ENCODE data around the gene MED27.

- TF ChIP-seq EZH2 (IDR thresholded peaks at IDR 0.05; ENCODE audit: borderline replicate concordance) (no peak), CTCF (IDR thresholded peaks at IDR 0.05; ENCODE audit: poor library complexity) (no peak), EZH2phosphoT487 (IDR thresholded peaks at IDR 0.05; ENCODE audit: low read depth, severe bottlenecking, unreplicated experiment) (no peak)
Measured at GRCh38 chr9:132018957-132019405, 60.7 kb downstream of the MED27 start.

All from hepatocyte (in vitro differentiated cells).